GM12875 (cell line): ENCODE measurements around the gene PTPRJ.
"Not testable (repeated sequence)": the region's sequence is repeated elsewhere in the genome, so short reads cannot be mapped to it uniquely, and the experiment has no call there.

Experiments
- H3K4me3 ChIP-seq: one replicate; pipeline ENCODE4 v1.5.1; 2011; ENCODE audit warnings: low read depth, low read length, control low read depth
- TF ChIP-seq, protein P1 (sequence below): IDR thresholded peaks from 2 replicates; pipeline ENCODE4 v1.5.1; 2011; ENCODE audit warnings: low read depth, mild to moderate bottlenecking, control low read depth, inconsistent platforms, low read length, moderate library complexity, borderline replicate concordance; ENCODE audit not compliant: insufficient read depth

The PTPRJ gene

DNA sequence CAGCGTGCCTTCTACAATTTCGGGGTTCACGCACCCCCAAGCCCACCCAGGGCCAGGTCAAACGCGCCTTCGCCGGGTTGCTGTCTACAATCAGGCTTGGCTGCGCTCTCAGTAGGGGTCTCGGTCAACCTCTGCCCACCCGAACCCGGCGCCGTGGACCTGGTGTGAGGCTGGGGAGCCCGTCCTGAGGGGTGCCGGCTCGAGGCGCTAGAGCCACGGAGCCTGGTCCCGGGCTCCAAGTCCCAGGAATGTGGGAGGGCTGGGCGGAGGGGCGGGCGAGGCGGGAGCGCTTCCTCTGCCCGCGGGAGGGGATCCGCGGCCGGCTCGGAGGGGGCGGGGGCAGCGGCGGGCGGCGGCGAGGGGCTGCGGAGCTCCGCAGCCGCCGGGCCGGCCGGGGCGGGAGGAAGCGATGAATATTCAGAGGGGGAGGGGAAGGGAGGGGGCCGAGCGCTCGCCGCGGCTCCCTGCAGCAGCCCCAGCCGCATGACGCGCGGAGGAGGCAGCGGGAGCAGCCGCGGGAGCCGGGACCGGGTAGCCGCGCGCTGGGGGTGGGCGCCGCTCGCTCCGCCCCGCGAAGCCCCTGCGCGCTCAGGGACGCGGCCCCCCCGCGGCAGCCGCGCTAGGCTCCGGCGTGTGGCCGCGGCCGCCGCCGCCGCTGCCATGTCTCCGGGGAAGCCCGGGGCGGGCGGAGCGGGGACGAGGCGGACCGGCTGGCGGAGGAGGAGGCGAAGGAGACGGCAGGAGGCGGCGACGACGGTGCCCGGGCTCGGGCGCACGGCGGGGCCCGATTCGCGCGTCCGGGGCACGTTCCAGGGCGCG is at the start of gene PTPRJ:
TSS of gene PTPRJ (plus strand) at position 472 of the 819 bp plus-strand sequence. CDS start 354 bp downstream, outside the sequence.
- TF ChIP-seq, protein P1, sequence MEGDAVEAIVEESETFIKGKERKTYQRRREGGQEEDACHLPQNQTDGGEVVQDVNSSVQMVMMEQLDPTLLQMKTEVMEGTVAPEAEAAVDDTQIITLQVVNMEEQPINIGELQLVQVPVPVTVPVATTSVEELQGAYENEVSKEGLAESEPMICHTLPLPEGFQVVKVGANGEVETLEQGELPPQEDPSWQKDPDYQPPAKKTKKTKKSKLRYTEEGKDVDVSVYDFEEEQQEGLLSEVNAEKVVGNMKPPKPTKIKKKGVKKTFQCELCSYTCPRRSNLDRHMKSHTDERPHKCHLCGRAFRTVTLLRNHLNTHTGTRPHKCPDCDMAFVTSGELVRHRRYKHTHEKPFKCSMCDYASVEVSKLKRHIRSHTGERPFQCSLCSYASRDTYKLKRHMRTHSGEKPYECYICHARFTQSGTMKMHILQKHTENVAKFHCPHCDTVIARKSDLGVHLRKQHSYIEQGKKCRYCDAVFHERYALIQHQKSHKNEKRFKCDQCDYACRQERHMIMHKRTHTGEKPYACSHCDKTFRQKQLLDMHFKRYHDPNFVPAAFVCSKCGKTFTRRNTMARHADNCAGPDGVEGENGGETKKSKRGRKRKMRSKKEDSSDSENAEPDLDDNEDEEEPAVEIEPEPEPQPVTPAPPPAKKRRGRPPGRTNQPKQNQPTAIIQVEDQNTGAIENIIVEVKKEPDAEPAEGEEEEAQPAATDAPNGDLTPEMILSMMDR: no peak
- peak within 1 kb of the TSS; percentile 90 for H3K4me3 ChIP-seq

DNA sequence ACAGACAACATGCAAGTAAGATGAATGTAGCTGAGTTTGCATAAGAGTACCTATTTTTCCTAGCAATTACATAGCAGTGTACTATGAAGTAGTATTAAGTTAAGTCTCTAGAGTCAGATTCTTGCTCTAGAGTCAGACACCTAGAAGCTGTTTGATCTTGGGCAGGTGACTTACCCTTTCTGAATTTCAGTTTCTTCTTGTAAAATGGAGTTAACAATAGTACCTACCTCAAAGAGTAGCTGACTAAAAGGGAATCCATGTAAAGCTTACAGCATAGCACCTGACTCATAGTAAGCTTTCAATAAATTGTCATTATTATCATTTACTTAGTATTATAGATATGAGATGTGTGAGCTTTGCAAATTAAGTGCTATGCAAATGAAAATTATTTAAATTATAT is 47.8 kb upstream of the PTPRJ start:
- no peak overlapping the region for H3K4me3 ChIP-seq
- TF ChIP-seq, protein P1: no peak

DNA sequence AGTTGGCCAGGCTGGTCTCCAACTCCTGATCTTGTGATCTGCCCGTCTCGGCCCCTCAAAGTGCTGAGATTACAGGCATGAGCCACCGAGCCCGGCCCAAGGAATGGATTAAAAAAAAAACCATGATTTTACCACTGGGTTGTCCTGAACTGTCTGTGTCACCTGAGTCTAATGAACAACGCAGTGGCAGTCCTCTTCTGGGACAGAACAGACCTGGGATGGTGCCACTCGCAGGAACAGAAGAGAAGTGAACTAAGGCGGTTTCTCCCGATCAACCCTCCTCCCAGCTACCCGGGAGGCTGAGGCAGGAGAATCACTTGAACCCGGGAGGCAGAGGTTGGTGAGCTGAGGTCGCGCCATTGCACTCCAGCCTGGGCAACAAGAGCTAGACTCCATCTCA is 46.6 kb upstream of the PTPRJ start:
- not testable (repeated sequence) for H3K4me3 ChIP-seq

DNA sequence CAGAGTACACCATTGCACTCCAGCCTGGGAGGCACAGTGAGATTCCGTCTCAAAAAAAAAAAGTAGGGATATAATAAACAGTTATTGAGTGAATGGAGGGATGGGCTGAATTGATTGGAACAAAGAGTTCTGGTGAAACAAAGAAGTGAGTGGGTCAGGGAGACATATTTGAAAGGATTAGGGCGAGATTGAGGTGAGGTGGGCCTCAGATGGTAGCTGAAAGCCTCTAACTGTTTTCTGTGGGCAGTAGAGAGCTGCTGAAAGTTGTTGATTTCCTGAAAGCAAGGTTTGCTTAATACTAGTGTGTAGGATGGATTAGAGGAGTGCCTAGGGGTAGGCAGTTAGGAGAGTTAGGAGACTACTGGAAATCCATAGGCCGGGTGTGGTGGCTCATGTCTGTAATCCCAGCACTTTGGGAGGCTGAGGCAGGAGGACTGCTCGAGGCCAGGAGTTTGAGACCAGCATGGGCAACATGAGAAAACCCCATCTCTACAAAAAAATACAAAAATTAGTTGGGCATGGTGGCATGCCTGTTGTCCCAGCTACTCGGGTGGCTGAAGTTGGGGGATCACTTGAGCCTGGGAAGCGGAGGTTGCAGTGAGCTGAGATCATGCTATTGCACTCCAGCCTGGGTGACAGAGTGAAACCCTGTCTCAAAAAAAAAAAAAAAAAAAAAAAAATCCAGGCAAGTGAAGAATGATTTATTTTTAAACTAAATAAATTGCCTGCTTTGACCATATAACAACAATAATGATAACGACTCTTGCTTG is 41.4 kb upstream of the PTPRJ start:
- H3K4me3 ChIP-seq: no peak overlapping the region
- TF ChIP-seq, protein P1: no peak

DNA sequence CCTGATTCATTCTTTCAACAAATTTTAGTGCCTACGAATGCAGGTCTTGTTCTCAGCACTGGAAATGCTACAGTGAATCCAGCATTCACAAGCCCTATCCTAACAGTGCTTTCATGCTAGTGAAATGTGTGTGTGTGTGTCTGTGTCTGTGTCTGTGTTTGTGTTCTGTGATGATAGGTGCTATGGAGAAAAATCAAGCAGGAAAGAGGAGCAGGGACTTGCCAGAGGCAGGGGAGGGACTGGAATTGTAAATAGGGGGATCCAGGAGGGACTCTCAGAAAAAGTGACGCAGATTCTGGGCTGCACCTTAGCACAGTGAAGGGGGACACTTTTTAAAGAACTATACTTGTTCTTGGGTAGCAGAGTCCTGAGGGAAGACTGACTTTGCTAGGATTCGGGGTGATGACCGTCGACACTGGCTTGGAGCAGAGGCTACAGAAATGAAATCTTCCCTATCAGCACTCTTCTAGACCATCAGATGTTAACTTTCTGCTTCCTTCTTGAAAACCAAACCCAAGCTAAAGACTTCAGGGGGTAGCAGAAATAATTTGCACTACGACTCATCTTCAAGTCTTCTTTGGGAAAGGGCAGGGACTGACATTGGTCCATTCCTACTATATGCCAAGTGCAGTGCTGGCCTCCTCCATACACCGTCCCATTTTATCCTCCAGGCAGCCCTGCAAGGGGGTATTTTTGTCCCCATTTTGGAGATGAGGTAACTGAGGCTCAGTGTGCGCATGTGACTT is 39.3 kb upstream of the PTPRJ start:
- TF ChIP-seq, protein P1: no peak
- H3K4me3 ChIP-seq: no peak overlapping the region

DNA sequence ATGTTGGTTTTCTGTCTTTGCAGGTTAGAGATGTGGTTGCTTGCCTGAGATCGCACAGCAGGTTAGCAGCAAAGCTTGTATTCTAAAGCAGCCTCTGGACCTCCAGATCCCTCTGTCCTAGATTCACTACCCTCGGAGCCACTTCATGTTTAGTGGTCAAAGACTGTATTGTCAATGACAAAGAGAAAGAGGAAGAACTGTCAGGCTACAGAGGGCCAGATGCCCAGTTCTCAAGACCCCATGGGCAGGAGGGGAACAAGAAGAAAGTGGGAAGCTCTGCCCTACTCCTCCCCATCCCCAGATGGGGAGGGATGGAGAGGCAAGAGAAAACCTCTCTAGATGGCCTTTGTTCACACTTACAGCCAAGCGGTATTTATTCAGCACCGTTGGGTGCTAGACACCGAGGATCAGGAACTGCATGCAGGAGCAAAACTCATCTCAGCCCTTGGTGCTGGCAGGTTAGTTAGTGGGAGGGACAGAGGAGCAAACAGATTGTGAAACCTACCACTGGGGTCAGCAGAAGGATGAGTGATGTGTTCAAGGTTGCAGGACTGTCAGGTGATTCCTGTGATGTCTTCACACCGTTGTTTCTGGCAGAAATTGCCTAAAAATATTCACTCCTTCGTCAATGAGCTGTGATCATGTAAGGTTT is 38.3 kb upstream of the PTPRJ start:
- TF ChIP-seq, protein P1: no peak
- H3K4me3 ChIP-seq: no peak overlapping the region
